Transverse colon (tissue), 4 donors: ENCODE results near the gene MTMR11. TPM values are rescaled to one million over a fixed set of nuclear protein-coding genes. Genes with fewer than 3 reads are reported as not detected.

Experiments used
- DNase-seq: peaks from one replicate; pipeline ENCODE4 v3.0.0-alpha.2; 2019
- H3K27ac ChIP-seq, 4 donors: fragments of 200-600 bp; sonication (generic); 2 replicates each; pipeline ENCODE4 v1.5.1; 2016 to 2018; ENCODE audit warnings: inconsistent platforms in 4 of 4
- H3K27me3 ChIP-seq: fragments of 200-600 bp; sonication (generic); 2 replicates; pipeline ENCODE4 v1.5.1; 2017; ENCODE audit warnings: inconsistent platforms
- H3K36me3 ChIP-seq, 4 donors: fragments of 200-600 bp; sonication (generic); 2 replicates each; pipeline ENCODE4 v1.5.1; 2017 to 2019; ENCODE audit warnings: inconsistent platforms in 4 of 4
- H3K4me1 ChIP-seq, 4 donors: fragments of 200-600 bp; sonication (generic); 2 replicates each; pipeline ENCODE4 v1.5.1; 2017 to 2020; ENCODE audit warnings: inconsistent platforms in 4 of 4
- H3K4me3 ChIP-seq, 4 donors: fragments of 200-600 bp; sonication (generic); 1 replicate in 1 of 4; 2 replicates in 3 of 4; pipeline versions ENCODE4 v1.5.1 to v1.6.1; 2017 to 2019; ENCODE audit warnings: inconsistent platforms in 4 of 4
- H3K9me3 ChIP-seq, 2 donors: fragments of 200-600 bp; sonication (generic); 2 replicates each; pipeline ENCODE4 v1.5.1; 2017 to 2019; ENCODE audit warnings: inconsistent platforms in 2 of 2
- EP300 ChIP-seq: sonication (generic); formaldehyde crosslinking; IDR thresholded peaks from one replicate; pipeline ENCODE4 v1.6.1; 2017; ENCODE audit warnings: antibody characterized with exemption, low read depth
- POLR2A ChIP-seq: fragments of 450-650 bp; IDR thresholded peaks from one replicate; pipeline ENCODE4 v1.6.1; 2016; ENCODE audit warnings: antibody characterized with exemption, mild to moderate bottlenecking, moderate library complexity
- POLR2AphosphoS5 ChIP-seq, 3 donors: sonication (generic); formaldehyde crosslinking; IDR thresholded peaks; one replicate each; pipeline ENCODE4 v1.6.1; 2016; ENCODE audit warnings: antibody characterized with exemption in 3 of 3
- WGBS, 2 donors: methylation state at CpG; one replicate each; pipeline ENCODE4 v1.1.5; 2018; ENCODE audit warnings: low coverage in 1 of 2; 5-methylcytosine and 5-hydroxymethylcytosine counted together
- in situ Hi-C, 4 donors: fragments of 200-750 bp; cut with MboI; loops; one replicate each; pipeline versions ENCODE4 v1.15.0 to v1.15.1; 2017; ENCODE audit warnings: low sequenced_read_pairs in 3 of 4, low pct_ligation_motif_present in 1 of 4, low pct_unique_long_range_greater_than_20kb in 1 of 4
- intact Hi-C: fragments of 100-400 bp; cut with DNase I; formaldehyde crosslinking; loops from one replicate; pipeline ENCODE4 v1.15.1; 2023; ENCODE audit warnings: low total_unique reads
- total RNA-seq, 4 donors: library from RNA; depleted of rRNA; stranded (reverse); fragments of >200 nt; gene quantifications; one replicate each; pipeline ENCODE4 v1.1.0, GENCODE V29; 2016
- TF ChIP-seq, protein P1 (sequence below), 5 experiments: fragments of 200-600 bp in 3 of 5; fragments of 450-650 bp in 2 of 5; sonication (generic) in 3 of 5; IDR thresholded peaks; 1 replicate in 2 of 5; 2 replicates in 3 of 5; pipeline ENCODE4 v1.5.1; 2016 to 2017; ENCODE audit warnings: antibody characterized with exemption in 5 of 5, inconsistent platforms in 3 of 5, mild to moderate bottlenecking in 2 of 5, moderate library complexity in 1 of 5

The MTMR11 gene
- total RNA-seq, 4 donors from 2014 or later: 284 to 483 (median 296) TPM

GRCh38 chr1:149966405-149966804 is 29.7 kb upstream of the MTMR11 start:
- in situ Hi-C loops: loop anchor here (10.0 to 25.0 kb wide), 4 partner anchors 78 to 221 kb away; no protein-coding TSS in a partner anchor
- H3K4me1 ChIP-seq: peaks cover 0 to 15% (median 0%) of the 10 kb centered on the region in 4 donors
- peaks cover 0 to 52% (median 25%) of the 10 kb centered on the region in 4 donors for H3K36me3 ChIP-seq

DNA sequence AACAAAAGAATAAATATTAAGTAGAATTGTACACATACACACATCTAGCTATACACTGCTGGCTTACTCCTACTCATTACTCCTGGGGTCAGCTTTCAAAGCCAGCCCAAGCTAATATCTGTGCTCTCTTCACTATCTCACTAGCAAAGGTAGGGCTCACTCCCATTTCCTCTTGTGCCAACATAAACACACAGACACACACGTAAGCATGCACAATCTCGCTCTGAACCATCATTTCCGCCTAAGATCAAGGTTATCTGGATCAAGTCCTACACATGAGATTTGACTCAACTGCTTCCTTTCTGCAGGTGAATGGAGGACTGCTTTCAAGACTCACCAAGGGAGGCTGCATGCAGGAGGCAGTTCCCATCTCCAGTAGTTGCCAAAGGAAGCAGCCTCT is 28.8 kb upstream of the MTMR11 start:
- intact Hi-C loops: loop anchor here (2.0 kb wide), 1 partner anchor 81 kb away; no protein-coding TSS in a partner anchor
- H3K9me3 ChIP-seq: no peaks in the 10 kb centered on the region

More at GRCh38 chr1:149966405-149966804, 29.7 kb upstream of the MTMR11 start:
- no peak for DNase-seq
- no peak overlapping the region for H3K27ac ChIP-seq
- no peaks in the 10 kb centered on the region for H3K9me3 ChIP-seq
- 18 to 56% methylated on average over 1 of the region's 1 CpG for WGBS, 2 donors
- intact Hi-C loops: no loop called here
- no peak overlapping the region for H3K4me3 ChIP-seq
- no peaks in the 10 kb centered on the region for H3K27me3 ChIP-seq
- TF ChIP-seq POLR2AphosphoS5 (IDR thresholded peaks at IDR 0.05): no peak
- TF ChIP-seq, protein P1, sequence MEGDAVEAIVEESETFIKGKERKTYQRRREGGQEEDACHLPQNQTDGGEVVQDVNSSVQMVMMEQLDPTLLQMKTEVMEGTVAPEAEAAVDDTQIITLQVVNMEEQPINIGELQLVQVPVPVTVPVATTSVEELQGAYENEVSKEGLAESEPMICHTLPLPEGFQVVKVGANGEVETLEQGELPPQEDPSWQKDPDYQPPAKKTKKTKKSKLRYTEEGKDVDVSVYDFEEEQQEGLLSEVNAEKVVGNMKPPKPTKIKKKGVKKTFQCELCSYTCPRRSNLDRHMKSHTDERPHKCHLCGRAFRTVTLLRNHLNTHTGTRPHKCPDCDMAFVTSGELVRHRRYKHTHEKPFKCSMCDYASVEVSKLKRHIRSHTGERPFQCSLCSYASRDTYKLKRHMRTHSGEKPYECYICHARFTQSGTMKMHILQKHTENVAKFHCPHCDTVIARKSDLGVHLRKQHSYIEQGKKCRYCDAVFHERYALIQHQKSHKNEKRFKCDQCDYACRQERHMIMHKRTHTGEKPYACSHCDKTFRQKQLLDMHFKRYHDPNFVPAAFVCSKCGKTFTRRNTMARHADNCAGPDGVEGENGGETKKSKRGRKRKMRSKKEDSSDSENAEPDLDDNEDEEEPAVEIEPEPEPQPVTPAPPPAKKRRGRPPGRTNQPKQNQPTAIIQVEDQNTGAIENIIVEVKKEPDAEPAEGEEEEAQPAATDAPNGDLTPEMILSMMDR (IDR thresholded peaks at IDR 0.05): no peak
- TF ChIP-seq EP300: no peak
- no peak for TF ChIP-seq POLR2A

GRCh38 chr1:149963358-149963757 is 26.7 kb upstream of the MTMR11 start:
- TF ChIP-seq, protein P1 (IDR thresholded peaks at IDR 0.05): no peak
- TF ChIP-seq POLR2AphosphoS5 (IDR thresholded peaks at IDR 0.05): no peak
- TF ChIP-seq POLR2A: no peak
- TF ChIP-seq EP300: no peak
- H3K27ac ChIP-seq: peak overlapping the region in 2 of 4 donors; percentile 44 to 60
- H3K27me3 ChIP-seq: no peaks in the 10 kb centered on the region
- H3K4me1 ChIP-seq: peaks cover 0 to 15% (median 0%) of the 10 kb centered on the region in 4 donors
- WGBS, 2 donors: 51 to 58% methylated on average over 3 of the region's 3 CpGs
- in situ Hi-C loops (loop anchor here (5.0 to 25.0 kb wide), 5 partner anchors 81 to 224 kb away; no protein-coding TSS in a partner anchor), intact Hi-C loops (loop anchor here (2.0 to 5.0 kb wide), 3 partner anchors 47 to 224 kb away; partner anchors contain the start of gene OTUD7B)
- no peak for DNase-seq
- H3K36me3 ChIP-seq: peaks cover 0 to 43% (median 20%) of the 10 kb centered on the region in 4 donors
- no peak overlapping the region for H3K4me3 ChIP-seq
- no peaks in the 10 kb centered on the region for H3K9me3 ChIP-seq

More for the DNA sequence above, 28.8 kb upstream of the MTMR11 start:
- no peak for DNase-seq
- Histone ChIP-seq H3K27ac (no peak overlapping the region), H3K36me3 (peaks cover 0 to 49% (median 21%) of the 10 kb centered on the region in 4 donors), H3K4me3 (no peak overlapping the region), H3K4me1 (peaks cover 0 to 15% (median 0%) of the 10 kb centered on the region in 4 donors), H3K27me3 (no peaks in the 10 kb centered on the region)
- 94% methylated on average over 3 of the region's 3 CpGs; no CpG with 5 or more reads in 1 of the 2 donors for WGBS, 2 donors
- in situ Hi-C loops: loop anchor here (10.0 to 25.0 kb wide), 4 partner anchors 79 to 222 kb away; no protein-coding TSS in a partner anchor
- TF ChIP-seq POLR2AphosphoS5 (IDR thresholded peaks at IDR 0.05): no peak

DNA sequence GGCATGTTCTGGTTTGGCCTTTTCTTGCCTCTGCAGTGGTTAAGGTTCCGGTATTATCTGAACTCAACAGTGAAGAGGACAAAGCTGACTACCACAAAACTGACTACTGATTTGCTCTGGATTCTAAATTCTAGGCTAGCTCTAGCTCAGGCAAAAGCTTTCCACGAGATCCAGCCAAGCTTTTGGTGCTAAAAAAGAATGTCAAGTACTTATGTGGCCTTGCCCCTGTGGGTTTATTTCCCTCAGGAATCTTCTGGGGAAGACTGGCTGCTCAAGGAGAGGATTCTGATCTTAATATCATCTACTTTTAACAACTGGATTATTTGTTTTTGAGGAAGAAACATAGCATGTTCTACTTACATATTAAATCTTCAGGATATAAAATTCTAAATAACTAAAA is 26.1 kb upstream of the MTMR11 start:
- intact Hi-C loops: loop anchor here (2.0 to 5.0 kb wide), 3 partner anchors 48 to 225 kb away; partner anchors contain the start of gene OTUD7B
- TF ChIP-seq EP300: no peak
- TF ChIP-seq POLR2AphosphoS5 (IDR thresholded peaks at IDR 0.05): no peak
- TF ChIP-seq, protein P1 (IDR thresholded peaks at IDR 0.05): no peak
- no peak for TF ChIP-seq POLR2A
- WGBS, 2 donors: 63 to 100% methylated on average over 1 to 2 of the region's 2 CpGs
- H3K27ac ChIP-seq: peak overlapping the region; percentile 29 to 60 (median 46)
- H3K27me3 ChIP-seq: no peaks in the 10 kb centered on the region
- H3K36me3 ChIP-seq: peaks cover 0 to 47% (median 21%) of the 10 kb centered on the region in 4 donors
- DNase-seq: no peak
- peaks cover 0 to 15% (median 0%) of the 10 kb centered on the region in 4 donors for H3K4me1 ChIP-seq
- H3K9me3 ChIP-seq: no peaks in the 10 kb centered on the region
- H3K4me3 ChIP-seq: no peak overlapping the region
- in situ Hi-C loops: loop anchor here (5.0 to 25.0 kb wide), 5 partner anchors 82 to 225 kb away; no protein-coding TSS in a partner anchor
